Ectodermal cell (in vitro differentiated cells): ENCODE data around the gene IGFBP2.

Source experiments
- H3K27ac ChIP-seq: 2 replicates; pipeline ENCODE4 v1.7.0; 2013; ENCODE audit warnings: mild to moderate bottlenecking, low read depth, low read length; ENCODE audit not compliant: insufficient read depth, poor library complexity, severe bottlenecking
- H3K27me3 ChIP-seq: 2 replicates; pipeline ENCODE4 v1.7.0; 2013; ENCODE audit warnings: mild to moderate bottlenecking, low read length; ENCODE audit not compliant: insufficient read depth, control insufficient read depth, poor library complexity, severe bottlenecking
- H3K36me3 ChIP-seq: one replicate; pipeline ENCODE4 v1.7.0; 2013; ENCODE audit warnings: low read length; ENCODE audit not compliant: control insufficient read depth, insufficient read depth
- H3K4me1 ChIP-seq: one replicate; pipeline ENCODE4 v1.7.0; 2013; ENCODE audit warnings: low read length; ENCODE audit not compliant: control insufficient read depth, insufficient read depth
- H3K4me3 ChIP-seq: 2 replicates; pipeline ENCODE4 v1.7.0; 2013; ENCODE audit warnings: low read depth, low read length, control low read depth; ENCODE audit not compliant: insufficient read depth
- H3K9me3 ChIP-seq: 2 replicates; pipeline ENCODE4 v1.7.0; 2013; ENCODE audit warnings: mild to moderate bottlenecking, low read length, moderate library complexity; ENCODE audit not compliant: control insufficient read depth
- WGBS, 2 experiments: methylation state at CpG; one replicate each; pipeline ENCODE4 v1.1.7; 2013; ENCODE audit warnings: missing lambda C conversion rate in 2 of 2; 5-methylcytosine and 5-hydroxymethylcytosine counted together

Gene IGFBP2

GRCh38 chr2:216700088-216700567 is 66.9 kb downstream of the IGFBP2 start:
- no peaks in the 10 kb centered on the region for H3K36me3 ChIP-seq
- H3K27me3 ChIP-seq, result no peaks in the 10 kb centered on the region
- 95% methylated on average over 7 of the region's 7 CpGs for WGBS, 2 experiments
- H3K27ac ChIP-seq, result no peak overlapping the region
- H3K4me1 ChIP-seq, result peaks cover 20% of the 10 kb centered on the region
- H3K9me3 ChIP-seq, result no peaks in the 10 kb centered on the region
- H3K4me3 ChIP-seq, result no peak overlapping the region

GRCh38 chr2:216700781-216701180 is 67.6 kb downstream of the IGFBP2 start:
- WGBS, 2 experiments, result 83 to 88% methylated on average over 5 of the region's 5 CpGs
- Histone ChIP-seq H3K4me1 (peaks cover 16% of the 10 kb centered on the region), H3K27me3 (no peaks in the 10 kb centered on the region), H3K4me3 (no peak overlapping the region), H3K9me3 (no peaks in the 10 kb centered on the region), H3K27ac (no peak overlapping the region), H3K36me3 (no peaks in the 10 kb centered on the region)

GRCh38 chr2:216701544-216701943 is 68.3 kb downstream of the IGFBP2 start:
- H3K4me3 ChIP-seq, result no peak overlapping the region
- H3K27ac ChIP-seq, result no peak overlapping the region
- WGBS, 2 experiments, result 90 to 97% methylated on average over 6 to 7 of the region's 7 CpGs
- no peaks in the 10 kb centered on the region for H3K36me3 ChIP-seq
- peaks cover 8% of the 10 kb centered on the region for H3K4me1 ChIP-seq
- H3K27me3 ChIP-seq, result no peaks in the 10 kb centered on the region
- no peaks in the 10 kb centered on the region for H3K9me3 ChIP-seq

GRCh38 chr2:216702756-216703155 is 69.5 kb downstream of the IGFBP2 start:
- H3K4me1 ChIP-seq, result peaks cover 6% of the 10 kb centered on the region
- H3K9me3 ChIP-seq, result no peaks in the 10 kb centered on the region
- WGBS, 2 experiments, result 95 to 98% methylated on average over 1 of the region's 1 CpG
- H3K36me3 ChIP-seq, result no peaks in the 10 kb centered on the region
- H3K27ac ChIP-seq, result no peak overlapping the region
- no peak overlapping the region for H3K4me3 ChIP-seq
- no peaks in the 10 kb centered on the region for H3K27me3 ChIP-seq

GRCh38 chr2:216710551-216711301 is 77.5 kb downstream of the IGFBP2 start:
- no peaks in the 10 kb centered on the region for H3K27me3 ChIP-seq
- no peaks in the 10 kb centered on the region for H3K9me3 ChIP-seq
- WGBS, 2 experiments, result 93 to 94% methylated on average over 9 of the region's 11 CpGs
- no peak overlapping the region for H3K27ac ChIP-seq
- H3K36me3 ChIP-seq, result no peaks in the 10 kb centered on the region
- no peaks in the 10 kb centered on the region for H3K4me1 ChIP-seq
- no peak overlapping the region for H3K4me3 ChIP-seq

- 88 to 89% methylated on average over 6 to 8 of the region's 8 CpGs for WGBS, 2 experiments
- H3K27ac ChIP-seq, result no peak overlapping the region
- no peaks in the 10 kb centered on the region for H3K36me3 ChIP-seq
- no peak overlapping the region for H3K4me3 ChIP-seq
- H3K27me3 ChIP-seq, result no peaks in the 10 kb centered on the region
- H3K4me1 ChIP-seq, result no peaks in the 10 kb centered on the region
- H3K9me3 ChIP-seq, result no peaks in the 10 kb centered on the region
These were observed 78.1 kb downstream of the IGFBP2 start for GRCh38 chr2:216711348-216711747.

GRCh38 chr2:216713691-216714336 is 80.6 kb downstream of the IGFBP2 start:
- Histone ChIP-seq H3K4me3 (no peak overlapping the region), H3K36me3 (no peaks in the 10 kb centered on the region), H3K4me1 (no peaks in the 10 kb centered on the region), H3K9me3 (no peaks in the 10 kb centered on the region), H3K27me3 (no peaks in the 10 kb centered on the region), H3K27ac (no peak overlapping the region)
- WGBS, 2 experiments, result 93 to 94% methylated on average over 8 of the region's 8 CpGs
